Measurements from ENCODE around the gene ZNF808. TPM values are rescaled to one million over a fixed set of nuclear protein-coding genes. Genes with fewer than 3 reads are reported as not detected.
"Not testable (repeated sequence)": the region's sequence is repeated elsewhere in the genome, so short reads cannot be mapped to it uniquely, and the experiment has no call there.

ZNF808 gene
- total and polyA plus RNA-seq, 2 of the 13 experiments (the other 11 are each of a cell fraction or from before 2014, with no cell fraction given) = 3.0 to 7.4 TPM

DNA sequence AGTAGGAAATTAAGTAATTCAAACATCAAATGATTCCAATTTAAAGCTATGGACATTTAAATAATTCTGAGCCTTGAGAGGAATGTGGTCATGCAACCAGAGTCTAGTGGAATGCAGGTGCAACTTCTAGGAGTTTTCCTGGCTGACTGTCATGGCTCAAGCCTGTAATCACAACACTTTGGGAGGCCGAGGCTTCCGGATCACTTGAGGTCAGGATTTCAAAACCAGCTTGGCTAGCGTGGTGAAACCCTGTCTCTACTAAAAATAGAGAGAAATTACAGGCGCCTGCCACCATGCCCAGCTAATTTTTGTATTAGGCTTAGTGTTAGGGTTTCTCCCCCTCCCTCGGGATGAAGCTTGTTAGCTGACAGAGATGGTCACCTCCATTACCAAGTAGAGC is 6.4 kb downstream of the ZNF808 start:
- no peak overlapping the region for H3K9ac ChIP-seq (ENCODE audit: insufficient read depth, low read depth, low read length)
- 95% methylated on average over 3 of the region's 5 CpGs for WGBS (ENCODE audit: low lambda C conversion rate)
- peaks cover 3% of the 10 kb centered on the region for H3K9me3 ChIP-seq (ENCODE audit: low read length)
- no peaks in the 10 kb centered on the region for H3K79me2 ChIP-seq (ENCODE audit: insufficient read depth, low read length)
- no peaks in the 10 kb centered on the region for H3K27me3 ChIP-seq (ENCODE audit: control insufficient read depth in 1 of 2, insufficient read depth in 2 of 2, low read length in 2 of 2)
- H3K4me3 ChIP-seq (replicated peaks in 1 of 3; ENCODE audit: insufficient read depth in 1 of 3, low read depth in 2 of 3, low read length in 3 of 3) = no peak overlapping the region
- H3K4me2 ChIP-seq (ENCODE audit: low read depth, low read length) = no peak overlapping the region
- in situ Hi-C loops (cut with HindIII; ENCODE audit: extremely low pct_ligation_motif_present, low pct_unique_long_range_greater_than_20kb) (no loop called here), intact Hi-C loops (cut with micrococcal nuclease; ENCODE audit: unreplicated experiment) (no loop called here)
- peaks cover 4% of the 10 kb centered on the region for H3K4me1 ChIP-seq (ENCODE audit: insufficient read depth, low read length)
- CTCF ChIA-PET (ENCODE audit: low intra/inter-chr PET ratio, low total read pairs) = no interaction called here
- BruUV-seq (replicated peaks) = no TSS peak
- TF ChIP-seq ZNF577 (CRISPR knock-in tag; IDR thresholded peaks at IDR 0.05; ENCODE audit: borderline replicate concordance, low read depth) = no peak
- TF ChIP-seq, protein P1, sequence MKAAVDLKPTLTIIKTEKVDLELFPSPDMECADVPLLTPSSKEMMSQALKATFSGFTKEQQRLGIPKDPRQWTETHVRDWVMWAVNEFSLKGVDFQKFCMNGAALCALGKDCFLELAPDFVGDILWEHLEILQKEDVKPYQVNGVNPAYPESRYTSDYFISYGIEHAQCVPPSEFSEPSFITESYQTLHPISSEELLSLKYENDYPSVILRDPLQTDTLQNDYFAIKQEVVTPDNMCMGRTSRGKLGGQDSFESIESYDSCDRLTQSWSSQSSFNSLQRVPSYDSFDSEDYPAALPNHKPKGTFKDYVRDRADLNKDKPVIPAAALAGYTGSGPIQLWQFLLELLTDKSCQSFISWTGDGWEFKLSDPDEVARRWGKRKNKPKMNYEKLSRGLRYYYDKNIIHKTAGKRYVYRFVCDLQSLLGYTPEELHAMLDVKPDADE (CRISPR knock-in tag; IDR thresholded peaks at IDR 0.05) = no peak
- no peak for TF ChIP-seq ZBED4 (CRISPR knock-in tag; IDR thresholded peaks at IDR 0.05; ENCODE audit: borderline replicate concordance)
- H3K27ac ChIP-seq (ENCODE audit: extremely low read length, insufficient read depth, low read length) = no peak overlapping the region
- POLR2A ChIA-PET = interaction anchor here (0.6 kb wide), 1 partner anchor 146 kb away, joined by 6 read pairs; no protein-coding TSS in a partner anchor
- ATAC-seq (no peak), DNase-seq (ENCODE audit: low spot score) (no peak), FAIRE-seq (no peak)
- no peaks in the 10 kb centered on the region for H4K20me1 ChIP-seq (ENCODE audit: insufficient read depth, low read length)
- no peak overlapping the region for H2AFZ ChIP-seq (ENCODE audit: low read length)
- H3K36me3 ChIP-seq (replicated peaks in 1 of 2; ENCODE audit: control insufficient read depth in 1 of 2, insufficient read depth in 2 of 2, low read length in 2 of 2) = peaks cover 0 to 8% of the 10 kb centered on the region in 2 experiments; a peak in 3 of 5 replicates

DNA sequence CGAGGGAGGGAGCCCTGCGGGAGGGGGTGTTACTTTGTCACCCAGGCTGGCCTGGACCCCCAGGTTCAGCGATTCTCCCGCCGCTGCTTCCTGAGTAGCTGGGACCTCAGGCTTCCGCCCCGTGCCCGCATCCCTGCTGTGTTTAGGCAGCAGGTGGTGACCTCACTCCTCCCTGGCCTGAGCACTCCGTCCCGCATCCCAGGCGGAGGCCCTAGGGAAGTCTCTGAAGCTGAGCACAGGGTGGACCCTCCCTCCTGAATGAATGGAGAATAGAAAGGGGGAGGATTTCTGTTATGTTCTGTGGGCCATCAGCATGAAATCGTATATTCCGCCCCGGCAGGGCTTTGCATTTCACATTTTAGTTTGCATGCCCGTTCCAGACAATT is 7.9 kb downstream of the ZNF808 start:
- H3K79me2 ChIP-seq (ENCODE audit: insufficient read depth, low read length); H2AFZ ChIP-seq (ENCODE audit: low read length); H3K4me1 ChIP-seq (ENCODE audit: insufficient read depth, low read length); CTCF ChIA-PET (ENCODE audit: low intra/inter-chr PET ratio, low total read pairs); intact Hi-C loops (cut with micrococcal nuclease; ENCODE audit: unreplicated experiment); H3K27ac ChIP-seq (ENCODE audit: extremely low read length, insufficient read depth, low read length); H3K27me3 ChIP-seq (ENCODE audit: control insufficient read depth in 1 of 2, insufficient read depth in 2 of 2, low read length in 2 of 2); DNase-seq (ENCODE audit: low spot score); ATAC-seq; H3K36me3 ChIP-seq (replicated peaks in 1 of 2; ENCODE audit: control insufficient read depth in 1 of 2, insufficient read depth in 2 of 2, low read length in 2 of 2); in situ Hi-C loops (cut with HindIII; ENCODE audit: extremely low pct_ligation_motif_present, low pct_unique_long_range_greater_than_20kb); POLR2A ChIA-PET; H3K4me2 ChIP-seq (ENCODE audit: low read depth, low read length); H4K20me1 ChIP-seq (ENCODE audit: insufficient read depth, low read length); H3K4me3 ChIP-seq (replicated peaks in 1 of 3; ENCODE audit: insufficient read depth in 1 of 3, low read depth in 2 of 3, low read length in 3 of 3); BruUV-seq (replicated peaks); H3K9ac ChIP-seq (ENCODE audit: insufficient read depth, low read depth, low read length); FAIRE-seq: not testable (repeated sequence)
- 98% methylated on average over 14 of the region's 15 CpGs for WGBS (ENCODE audit: low lambda C conversion rate)
- H3K9me3 ChIP-seq (ENCODE audit: low read length) = peaks cover 11% of the 10 kb centered on the region
